Fibroblast of villous mesenchyme (primary cell): Measurements from ENCODE around the gene PTPRJ. TPM values are rescaled to one million over a fixed set of nuclear protein-coding genes. Genes with fewer than 3 reads are reported as not detected.
"Not testable (repeated sequence)": the region's sequence is repeated elsewhere in the genome, so short reads cannot be mapped to it uniquely, and the experiment has no call there.

Experiments used
- DNase-seq: peaks from one replicate; pipeline ENCODE4 v3.0.0-alpha.2; 2010; ENCODE audit warnings: low read depth
- H3K4me3 ChIP-seq: 2 replicates; pipeline ENCODE4 v1.5.1; 2011; ENCODE audit warnings: low read depth, mild to moderate bottlenecking, low read length
- small RNA-seq: library from RNA; depleted of rRNA; stranded (forward); fragments of <200 nt; gene quantifications from one replicate; pipeline ENCODE3, GENCODE V24; 2012
- total RNA-seq: library from RNA; depleted of rRNA; stranded (reverse); fragments of >200 nt; gene quantifications from 2 replicates; pipeline ENCODE4 v1.2.3, GENCODE V29; 2012
- TF ChIP-seq, protein P1 (sequence below): IDR thresholded peaks from 2 replicates; pipeline ENCODE4 v1.5.1; 2012; ENCODE audit warnings: low read depth, mild to moderate bottlenecking, low read length; ENCODE audit not compliant: insufficient read depth

Gene PTPRJ
- total RNA-seq, 1 donor = 29.8 TPM

- TF ChIP-seq, protein P1, sequence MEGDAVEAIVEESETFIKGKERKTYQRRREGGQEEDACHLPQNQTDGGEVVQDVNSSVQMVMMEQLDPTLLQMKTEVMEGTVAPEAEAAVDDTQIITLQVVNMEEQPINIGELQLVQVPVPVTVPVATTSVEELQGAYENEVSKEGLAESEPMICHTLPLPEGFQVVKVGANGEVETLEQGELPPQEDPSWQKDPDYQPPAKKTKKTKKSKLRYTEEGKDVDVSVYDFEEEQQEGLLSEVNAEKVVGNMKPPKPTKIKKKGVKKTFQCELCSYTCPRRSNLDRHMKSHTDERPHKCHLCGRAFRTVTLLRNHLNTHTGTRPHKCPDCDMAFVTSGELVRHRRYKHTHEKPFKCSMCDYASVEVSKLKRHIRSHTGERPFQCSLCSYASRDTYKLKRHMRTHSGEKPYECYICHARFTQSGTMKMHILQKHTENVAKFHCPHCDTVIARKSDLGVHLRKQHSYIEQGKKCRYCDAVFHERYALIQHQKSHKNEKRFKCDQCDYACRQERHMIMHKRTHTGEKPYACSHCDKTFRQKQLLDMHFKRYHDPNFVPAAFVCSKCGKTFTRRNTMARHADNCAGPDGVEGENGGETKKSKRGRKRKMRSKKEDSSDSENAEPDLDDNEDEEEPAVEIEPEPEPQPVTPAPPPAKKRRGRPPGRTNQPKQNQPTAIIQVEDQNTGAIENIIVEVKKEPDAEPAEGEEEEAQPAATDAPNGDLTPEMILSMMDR = no peak
- H3K4me3 ChIP-seq = no peak overlapping the region
- no peak for DNase-seq
Measured at GRCh38 chr11:48184452-48184851, 204.1 kb downstream of the PTPRJ start.

GRCh38 chr11:48190906-48191654, 210.7 kb downstream of the PTPRJ start:
- not testable (repeated sequence) for DNase-seq, H3K4me3 ChIP-seq

DNA sequence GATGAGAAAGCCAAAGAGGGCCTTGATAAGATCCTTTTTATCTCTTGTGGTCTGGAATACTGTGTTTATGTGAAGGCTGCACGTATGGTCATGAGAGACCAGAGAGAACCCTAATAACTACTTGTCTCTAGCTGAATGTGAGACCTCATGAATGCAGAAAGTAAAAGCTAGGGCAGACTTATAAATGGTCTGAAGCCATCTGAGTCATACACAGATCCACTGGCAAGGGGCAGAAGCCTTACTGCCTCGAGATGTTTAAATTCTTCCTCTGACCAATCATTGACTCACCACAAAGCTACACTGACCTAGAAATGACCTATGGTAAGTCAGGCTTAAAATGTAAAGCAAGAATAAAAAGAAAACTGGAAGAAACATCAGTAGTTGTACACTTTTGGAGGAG, 213.5 kb downstream of the PTPRJ start:
- peak; percentile 55 for DNase-seq
- H3K4me3 ChIP-seq = no peak overlapping the region
- TF ChIP-seq, protein P1 = no peak

- H3K4me3 ChIP-seq = no peak overlapping the region
- DNase-seq = no peak
- TF ChIP-seq, protein P1 = no peak
Measured at GRCh38 chr11:48207881-48208280, 227.5 kb downstream of the PTPRJ start.

DNA sequence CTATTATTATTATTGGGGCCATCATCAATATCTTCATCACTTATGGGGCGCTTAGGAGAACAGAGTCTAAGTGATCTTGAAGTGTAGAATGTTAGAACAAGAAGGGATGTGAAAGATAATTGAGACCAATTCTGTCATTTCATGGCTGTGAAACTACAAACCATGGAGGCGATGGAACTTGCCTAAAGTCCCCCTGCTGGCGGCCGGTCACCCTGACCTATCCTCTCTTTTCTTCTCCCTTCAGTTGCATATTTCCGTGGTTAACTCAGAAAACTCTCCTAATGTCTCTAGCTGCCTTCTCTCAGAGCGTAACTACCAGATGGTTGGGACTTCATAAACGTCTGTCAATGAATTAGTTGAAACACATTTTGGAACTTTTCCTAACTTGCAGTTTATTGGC, 229.7 kb downstream of the PTPRJ start:
- H3K4me3 ChIP-seq = no peak overlapping the region
- DNase-seq = peak; percentile 7
- TF ChIP-seq, protein P1 = peak; percentile 33

DNA sequence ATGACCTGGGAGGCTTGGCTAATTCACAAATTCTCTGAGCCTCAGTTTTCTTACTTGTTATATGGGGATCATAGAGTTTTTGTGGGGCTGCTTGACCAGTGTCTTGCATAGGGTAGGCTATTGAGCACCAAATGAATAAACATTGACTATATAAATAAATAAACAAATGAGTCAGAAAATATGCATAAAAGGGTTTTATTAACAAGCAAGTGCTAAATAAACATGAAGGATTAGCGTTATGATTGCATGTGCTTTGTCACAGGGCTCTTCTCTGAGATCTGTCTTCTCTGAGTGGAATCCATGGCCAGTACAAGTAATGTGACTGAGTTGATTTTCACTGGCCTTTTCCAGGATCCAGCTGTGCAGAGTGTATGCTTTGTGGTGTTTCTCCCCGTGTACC, 236.2 kb downstream of the PTPRJ start, which contains the start of gene OR4B1:
Gene OR4B1 (plus strand): TSS at position 301 of the 400 bp plus-strand sequence. CDS start 0 bp downstream, at position 301.
- H3K4me3 ChIP-seq = no peak within 1 kb of the TSS
- no peak for DNase-seq
- TF ChIP-seq, protein P1 = no peak

Small RNA genes within 50 kb of the gene (small RNA-seq; reads per million reads assigned to genes)
- 0.56 reads per million for gene MIR3161

Other genes starting within 250 kb of the PTPRJ start
- 107 and 120 TPM in 2 replicates for gene FNBP4, start 213.2 kb upstream of the PTPRJ start, total RNA-seq
- 29.3 and 29.8 TPM in 2 replicates for gene NUP160, start 132.2 kb upstream of the PTPRJ start, total RNA-seq
- not detected in 2 replicates for gene OR4B1, start 236.3 kb downstream of the PTPRJ start, total RNA-seq